GM12891 (cell line): Measurements from ENCODE around the gene ACTL7B. TPM values are rescaled to one million over a fixed set of nuclear protein-coding genes. Genes with fewer than 3 reads are reported as not detected.
"Not testable (repeated sequence)": the region's sequence is repeated elsewhere in the genome, so short reads cannot be mapped to it uniquely, and the experiment has no call there.

Experiments
- DNase-seq: peaks from one replicate; pipeline ENCODE4 v3.0.0; 2011; ENCODE audit warnings: low spot score; ENCODE audit not compliant: insufficient read length
- FAIRE-seq: peaks from 2 replicates; lab custom pipeline; 2011; peaks lifted over from hg19 to GRCh38; lab: Jason Lieb, UNC
- PAX5 ChIP-seq: IDR thresholded peaks from 2 replicates; pipeline ENCODE4 v1.6.1; 2011; ENCODE audit warnings: low read length, moderate library complexity, mild to moderate bottlenecking; ENCODE audit not compliant: insufficient read depth, severe bottlenecking
- POLR2A ChIP-seq: IDR thresholded peaks from 2 replicates; pipeline ENCODE4 v1.6.1; 2011; ENCODE audit warnings: low read depth, low read length, control low read depth
- POLR2AphosphoS5 ChIP-seq: IDR thresholded peaks from 2 replicates; pipeline ENCODE4 v1.6.1; 2011; ENCODE audit warnings: low read depth, low read length, control low read depth
- POU2F2 ChIP-seq: IDR thresholded peaks from 2 replicates; pipeline ENCODE4 v1.6.1; 2011; ENCODE audit warnings: low read depth, mild to moderate bottlenecking, control low read depth, low read length, moderate library complexity
- SPI1 ChIP-seq: IDR thresholded peaks from 2 replicates; pipeline ENCODE4 v1.6.1; 2011; ENCODE audit warnings: low read depth, low read length, control low read depth
- TAF1 ChIP-seq: IDR thresholded peaks from 2 replicates; pipeline ENCODE4 v1.6.1; 2011; ENCODE audit warnings: low read depth, low read length, control low read depth
- polyA plus RNA-seq: library from polyadenylated mRNA; unstranded; fragments of >200 nt; gene quantifications from one replicate; pipeline ENCODE4 v1.2.1, GENCODE V29; 2012; ENCODE audit warnings: low read depth, missing spikeins, inconsistent platforms; ENCODE audit not compliant: missing spikeins

ACTL7B gene, protein sequence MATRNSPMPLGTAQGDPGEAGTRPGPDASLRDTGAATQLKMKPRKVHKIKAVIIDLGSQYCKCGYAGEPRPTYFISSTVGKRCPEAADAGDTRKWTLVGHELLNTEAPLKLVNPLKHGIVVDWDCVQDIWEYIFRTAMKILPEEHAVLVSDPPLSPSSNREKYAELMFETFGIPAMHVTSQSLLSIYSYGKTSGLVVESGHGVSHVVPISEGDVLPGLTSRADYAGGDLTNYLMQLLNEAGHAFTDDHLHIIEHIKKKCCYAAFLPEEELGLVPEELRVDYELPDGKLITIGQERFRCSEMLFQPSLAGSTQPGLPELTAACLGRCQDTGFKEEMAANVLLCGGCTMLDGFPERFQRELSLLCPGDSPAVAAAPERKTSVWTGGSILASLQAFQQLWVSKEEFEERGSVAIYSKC
- 0.04 TPM for polyA plus RNA-seq

DNA sequence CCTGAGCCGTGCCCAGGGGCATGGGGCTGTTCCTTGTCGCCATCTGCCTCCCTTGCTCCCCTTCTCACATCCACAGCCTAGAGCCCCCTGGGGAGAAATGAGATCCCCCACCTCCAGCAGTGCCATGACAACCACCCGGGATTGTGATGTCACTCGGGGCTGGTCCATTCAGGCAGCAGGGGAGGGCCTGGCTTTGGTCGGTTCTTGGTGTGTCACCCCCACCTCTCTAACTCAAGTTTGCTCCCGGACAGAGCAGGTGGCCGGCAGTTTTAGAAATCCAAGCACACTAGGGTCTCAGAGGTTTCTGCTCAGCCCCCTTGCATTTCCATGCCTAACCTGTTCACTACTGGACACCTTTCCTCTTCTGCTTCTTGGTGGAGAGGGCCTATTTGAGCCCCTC lies at the start of gene ACTL7B:
Gene ACTL7B (minus strand): TSS at position 99 of the 400 bp plus-strand sequence. CDS start 56 bp downstream, at position 43.
- TF ChIP-seq POLR2A (no peak), TAF1 (no peak), POU2F2 (no peak), SPI1 (no peak), PAX5 (no peak), POLR2AphosphoS5 (no peak)
- FAIRE-seq (no peak), DNase-seq (no peak)

DNA sequence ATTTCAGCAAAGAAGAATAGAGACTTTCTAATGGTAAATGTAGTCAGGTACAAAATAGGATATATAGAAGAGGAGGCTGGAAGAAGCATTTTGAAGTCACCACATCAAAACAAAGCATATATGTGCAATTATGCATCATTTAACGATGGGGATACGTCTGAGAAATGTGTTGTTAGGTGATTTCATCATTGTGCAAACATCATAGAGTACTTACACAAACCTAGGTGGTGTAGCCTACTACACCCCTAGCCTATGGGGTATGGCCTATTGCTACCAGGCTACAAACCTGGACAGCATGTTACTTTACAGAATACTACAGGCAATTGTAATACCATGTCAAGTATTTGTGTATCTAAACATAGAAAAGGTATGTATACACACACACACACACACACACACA lies 49.7 kb upstream of the ACTL7B start:
- FAIRE-seq = no peak
- no peak for TF ChIP-seq POLR2A
- TF ChIP-seq TAF1 = no peak
- TF ChIP-seq SPI1 = no peak
- no peak for TF ChIP-seq POU2F2
- no peak for TF ChIP-seq POLR2AphosphoS5
- no peak for TF ChIP-seq PAX5
- DNase-seq = no peak

DNA sequence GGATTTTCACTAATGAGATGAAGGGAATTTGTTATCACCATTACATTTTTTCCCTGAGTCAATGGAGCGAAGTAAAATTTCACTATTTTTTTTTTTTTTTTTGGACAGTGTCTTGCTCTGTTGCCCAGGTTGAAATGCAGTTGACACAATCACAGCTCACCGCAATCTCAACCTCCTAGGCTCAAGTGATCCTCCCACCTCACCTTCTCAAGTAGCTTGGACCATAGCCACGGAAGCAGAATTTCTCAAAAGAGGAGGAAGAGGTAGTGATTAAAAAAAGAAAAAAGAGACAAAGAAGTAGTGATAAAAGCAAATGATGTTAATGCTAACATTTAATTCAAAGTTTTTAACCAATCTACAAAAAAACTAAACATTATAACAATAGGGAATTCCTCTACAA lies 48.4 kb upstream of the ACTL7B start:
- no peak for FAIRE-seq
- TF ChIP-seq TAF1 (no peak), POLR2A (no peak), PAX5 (no peak), POLR2AphosphoS5 (no peak), POU2F2 (no peak), SPI1 (no peak)

DNA sequence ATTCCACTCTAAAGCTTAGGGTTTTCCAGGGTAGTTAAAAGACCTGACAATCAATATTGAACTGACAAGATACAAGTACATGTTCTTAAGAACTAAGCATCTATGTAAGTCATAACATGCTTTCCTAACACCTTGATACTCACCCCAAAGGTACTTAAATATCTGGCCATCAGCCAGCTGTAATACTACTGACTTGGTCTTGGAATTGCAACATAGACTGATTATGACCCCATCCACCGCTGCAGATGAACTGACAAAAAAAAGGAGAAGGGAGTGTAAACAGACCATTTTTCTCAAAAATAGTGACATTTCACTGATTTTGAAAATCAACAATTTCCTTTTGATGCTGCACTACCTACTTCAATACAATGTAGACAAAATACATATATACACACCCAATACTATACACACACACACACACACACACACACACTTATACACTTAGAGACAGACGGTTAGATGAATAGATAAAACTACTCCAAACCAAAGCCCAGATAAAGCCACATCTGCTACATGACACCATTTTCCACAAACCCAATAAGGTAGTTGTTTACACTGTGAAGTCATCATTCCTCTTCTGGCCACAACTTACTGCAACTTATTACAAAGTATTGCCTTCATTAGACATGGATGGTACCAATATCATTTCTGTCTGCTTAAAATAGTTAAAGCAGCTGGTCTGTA lies 47.8 kb upstream of the ACTL7B start:
- FAIRE-seq (no peak), DNase-seq (no peak)
- TF ChIP-seq TAF1 = no peak
- no peak for TF ChIP-seq PAX5

More for the DNA sequence above, 48.4 kb upstream of the ACTL7B start:
- no peak for DNase-seq

DNA sequence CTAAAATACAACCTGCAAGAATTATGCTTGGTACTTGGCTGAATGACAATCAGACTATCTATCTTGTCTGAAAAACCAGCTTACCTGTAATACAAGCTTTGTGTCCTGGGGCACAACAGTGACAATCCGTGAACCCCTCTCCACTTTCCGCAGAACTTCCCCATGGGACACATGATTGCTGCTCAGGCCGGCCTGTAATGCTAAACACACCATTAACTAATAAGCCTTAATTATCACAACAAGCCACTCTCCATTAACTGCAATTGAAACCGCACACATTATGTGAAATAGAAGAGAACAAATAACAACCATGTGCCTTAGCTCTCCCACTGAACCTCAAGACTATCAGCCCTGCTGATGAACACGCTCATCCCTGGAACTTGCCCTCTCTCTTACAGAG lies 44.4 kb upstream of the ACTL7B start:
- FAIRE-seq (no peak), DNase-seq (no peak)
- no peak for TF ChIP-seq POU2F2
- no peak for TF ChIP-seq POLR2AphosphoS5
- no peak for TF ChIP-seq POLR2A
- no peak for TF ChIP-seq PAX5
- TF ChIP-seq SPI1 = no peak

DNA sequence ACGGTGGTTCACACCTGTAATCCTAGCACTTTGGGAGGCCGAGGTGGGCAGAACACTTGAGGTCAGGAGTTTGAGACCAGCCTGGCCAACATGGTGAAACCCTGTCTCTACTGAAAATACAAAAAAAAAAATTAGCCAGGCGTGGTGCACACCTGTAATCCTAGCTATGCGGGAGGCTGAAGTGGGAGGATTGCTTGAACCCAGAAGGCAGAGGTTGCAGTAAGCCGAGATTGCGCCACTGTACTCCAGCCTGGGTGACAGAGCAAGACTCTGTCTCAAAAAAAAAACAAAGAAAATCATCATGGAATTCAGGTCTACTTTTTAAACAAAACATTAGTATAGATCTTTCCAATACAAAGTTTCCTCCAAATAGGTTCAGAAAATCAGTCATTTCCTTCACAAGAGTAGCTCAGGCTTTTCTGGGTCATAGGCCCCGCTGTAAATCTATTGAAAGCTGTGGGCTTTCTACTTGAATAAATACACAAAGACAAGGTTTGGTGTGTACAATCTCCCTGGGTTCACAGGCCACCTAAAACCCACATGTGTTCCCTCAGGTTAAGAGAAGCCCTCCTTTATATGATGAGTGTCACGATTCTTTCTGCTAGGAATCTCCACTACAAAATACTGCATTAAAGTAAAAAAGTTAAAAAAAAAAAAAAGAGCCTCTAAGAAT lies 43.4 kb upstream of the ACTL7B start:
- FAIRE-seq = not testable (repeated sequence)

DNA sequence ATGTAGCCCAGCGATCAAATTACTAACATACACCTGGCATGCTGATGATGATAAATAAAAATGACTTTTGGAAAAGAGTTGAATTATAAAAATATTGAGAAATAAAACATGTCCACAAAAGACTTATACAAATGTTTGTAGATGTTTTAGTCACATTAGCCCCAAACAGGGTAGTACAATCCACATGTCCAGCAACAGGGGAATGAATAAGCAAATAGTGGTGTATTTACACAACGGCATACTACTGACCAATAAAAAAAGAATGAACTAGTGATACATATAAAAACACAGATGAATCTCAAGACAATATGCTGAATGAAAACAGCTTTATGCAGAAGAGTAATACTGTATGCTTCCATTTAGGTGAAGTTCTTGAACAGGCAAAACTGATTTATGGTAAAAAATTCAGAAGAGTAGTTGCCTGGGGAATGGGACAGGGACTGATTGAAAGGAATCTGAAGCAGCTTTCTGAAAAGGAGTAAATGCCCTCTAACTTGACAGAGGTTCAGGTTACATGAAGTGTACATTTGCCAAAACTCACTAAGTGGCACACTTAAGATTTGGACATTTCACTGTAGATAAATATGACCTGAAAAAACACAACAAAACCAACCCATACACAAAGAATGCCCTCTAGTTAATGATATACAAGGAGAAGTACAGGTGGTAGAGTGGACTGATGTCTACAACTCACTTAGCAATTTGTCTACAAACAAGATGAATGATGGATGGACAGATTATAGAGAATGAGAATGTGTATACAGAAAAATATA lies 41.7 kb upstream of the ACTL7B start:
- DNase-seq (no peak), FAIRE-seq (no peak)
- TF ChIP-seq PAX5 (no peak), SPI1 (no peak), POLR2A (no peak), TAF1 (no peak), POU2F2 (no peak), POLR2AphosphoS5 (no peak)

More for the DNA sequence above, 43.4 kb upstream of the ACTL7B start:
- not testable (repeated sequence) for DNase-seq

DNA sequence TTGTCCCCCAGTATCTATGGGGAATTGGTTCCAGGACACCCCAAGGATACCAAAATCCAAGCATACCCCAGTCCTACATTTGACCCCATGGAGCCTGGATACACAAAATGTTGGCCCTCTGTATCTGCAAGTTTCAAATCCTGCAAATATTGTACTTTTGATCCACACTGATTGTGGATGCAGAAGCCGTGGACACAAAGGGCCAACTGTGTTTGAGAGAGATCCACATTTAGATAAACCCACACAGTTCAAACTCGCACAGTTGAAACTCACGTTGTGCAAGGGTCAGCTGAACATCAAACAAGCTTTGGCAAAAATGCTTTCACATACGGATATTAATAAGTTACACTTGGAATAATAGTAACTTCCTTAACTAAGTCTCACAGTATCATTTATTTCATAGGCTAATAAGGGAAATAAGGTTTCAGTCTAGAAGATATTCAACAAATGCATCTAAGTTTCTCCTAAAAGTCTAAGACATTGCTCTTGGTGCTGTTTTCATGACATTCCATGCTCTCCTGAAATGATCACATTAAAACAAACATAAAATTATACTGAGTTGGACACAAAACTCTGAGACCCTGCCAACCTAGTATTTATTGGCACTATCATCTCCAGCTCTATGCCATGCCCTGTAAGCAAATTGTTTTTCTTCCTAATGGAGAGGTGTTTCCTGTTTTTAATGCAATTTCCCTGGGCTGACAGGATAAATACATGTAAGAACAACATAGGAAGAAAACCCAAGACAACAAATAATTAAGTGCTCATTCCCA lies 38.6 kb upstream of the ACTL7B start:
- no peak for DNase-seq
- no peak for FAIRE-seq
- TF ChIP-seq SPI1 (no peak), TAF1 (no peak), POLR2A (no peak)

DNA sequence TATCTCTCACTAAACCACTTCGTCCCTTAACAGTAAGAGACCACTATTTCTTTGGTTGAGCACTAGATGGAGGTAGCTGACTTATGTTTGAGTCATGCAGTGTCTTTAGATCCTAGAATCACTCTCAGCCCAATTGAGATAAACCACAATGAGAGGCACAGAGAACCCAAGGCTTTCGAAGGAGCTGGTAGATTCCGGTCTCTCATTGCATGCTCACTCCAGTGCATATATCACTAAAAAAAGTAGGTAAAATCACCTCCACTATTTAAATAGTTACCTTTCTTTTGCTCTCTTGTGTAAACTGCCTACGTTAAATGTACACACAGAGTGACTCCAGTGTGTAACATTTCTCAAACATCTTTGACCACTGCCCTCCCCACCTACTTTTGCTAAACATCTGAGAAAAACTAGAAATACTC lies 33.9 kb upstream of the ACTL7B start:
- FAIRE-seq (no peak), DNase-seq (no peak)
- TF ChIP-seq POU2F2 (no peak), PAX5 (no peak), POLR2A (no peak), TAF1 (no peak), SPI1 (no peak), POLR2AphosphoS5 (no peak)

DNA sequence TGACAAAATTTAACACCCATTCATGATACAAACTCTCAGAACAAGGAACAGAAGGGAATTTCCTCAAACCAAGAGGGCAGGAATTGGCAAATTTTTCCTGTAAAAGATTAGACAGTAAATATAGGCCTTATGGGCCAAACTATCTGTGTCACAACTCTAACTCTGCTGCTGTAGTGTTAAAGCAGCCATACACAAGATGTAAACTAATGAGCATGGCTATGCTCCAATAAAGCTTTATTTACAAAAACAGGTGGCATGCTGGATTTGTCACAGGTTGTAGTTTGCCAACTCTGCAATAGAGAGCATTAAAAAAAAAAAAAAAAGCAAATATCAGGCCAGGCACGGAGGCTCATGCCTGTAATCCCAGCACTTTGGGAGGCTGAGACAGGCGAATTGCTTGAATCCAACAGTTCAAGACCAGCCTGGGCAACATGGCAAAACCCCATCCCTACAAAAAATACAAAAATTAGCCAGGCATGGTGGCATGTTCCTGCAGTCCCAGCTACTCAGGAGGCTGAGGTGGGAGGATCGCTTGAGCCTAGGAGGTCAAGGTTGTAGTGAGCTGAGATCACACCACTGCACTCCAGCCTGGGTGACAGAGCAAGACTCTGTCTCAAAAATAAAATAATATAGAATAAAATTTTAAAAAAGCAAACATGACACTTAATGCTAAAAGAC lies 30.9 kb upstream of the ACTL7B start:
- not testable (repeated sequence) for FAIRE-seq, DNase-seq
